IPS-18c (cell line): ENCODE results near the gene ACOT9.
A peak's percentile ranks its signal among the peaks of the same experiment; 100 is the strongest.

ENCODE experiments used
- H3K4me3 ChIP-seq: 2 replicates; pipeline ENCODE4 v1.7.0; 2013; ENCODE audit warnings: low read depth, mild to moderate bottlenecking, low read length, moderate library complexity; ENCODE audit not compliant: insufficient read depth
- H3K9me3 ChIP-seq: one replicate; pipeline ENCODE4 v1.6.1; 2013; ENCODE audit warnings: mild to moderate bottlenecking, low read length, moderate library complexity; ENCODE audit not compliant: control insufficient read depth, insufficient read depth

Gene ACOT9, protein sequence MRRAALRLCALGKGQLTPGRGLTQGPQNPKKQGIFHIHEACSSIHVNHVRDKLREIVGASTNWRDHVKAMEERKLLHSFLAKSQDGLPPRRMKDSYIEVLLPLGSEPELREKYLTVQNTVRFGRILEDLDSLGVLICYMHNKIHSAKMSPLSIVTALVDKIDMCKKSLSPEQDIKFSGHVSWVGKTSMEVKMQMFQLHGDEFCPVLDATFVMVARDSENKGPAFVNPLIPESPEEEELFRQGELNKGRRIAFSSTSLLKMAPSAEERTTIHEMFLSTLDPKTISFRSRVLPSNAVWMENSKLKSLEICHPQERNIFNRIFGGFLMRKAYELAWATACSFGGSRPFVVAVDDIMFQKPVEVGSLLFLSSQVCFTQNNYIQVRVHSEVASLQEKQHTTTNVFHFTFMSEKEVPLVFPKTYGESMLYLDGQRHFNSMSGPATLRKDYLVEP

DNA sequence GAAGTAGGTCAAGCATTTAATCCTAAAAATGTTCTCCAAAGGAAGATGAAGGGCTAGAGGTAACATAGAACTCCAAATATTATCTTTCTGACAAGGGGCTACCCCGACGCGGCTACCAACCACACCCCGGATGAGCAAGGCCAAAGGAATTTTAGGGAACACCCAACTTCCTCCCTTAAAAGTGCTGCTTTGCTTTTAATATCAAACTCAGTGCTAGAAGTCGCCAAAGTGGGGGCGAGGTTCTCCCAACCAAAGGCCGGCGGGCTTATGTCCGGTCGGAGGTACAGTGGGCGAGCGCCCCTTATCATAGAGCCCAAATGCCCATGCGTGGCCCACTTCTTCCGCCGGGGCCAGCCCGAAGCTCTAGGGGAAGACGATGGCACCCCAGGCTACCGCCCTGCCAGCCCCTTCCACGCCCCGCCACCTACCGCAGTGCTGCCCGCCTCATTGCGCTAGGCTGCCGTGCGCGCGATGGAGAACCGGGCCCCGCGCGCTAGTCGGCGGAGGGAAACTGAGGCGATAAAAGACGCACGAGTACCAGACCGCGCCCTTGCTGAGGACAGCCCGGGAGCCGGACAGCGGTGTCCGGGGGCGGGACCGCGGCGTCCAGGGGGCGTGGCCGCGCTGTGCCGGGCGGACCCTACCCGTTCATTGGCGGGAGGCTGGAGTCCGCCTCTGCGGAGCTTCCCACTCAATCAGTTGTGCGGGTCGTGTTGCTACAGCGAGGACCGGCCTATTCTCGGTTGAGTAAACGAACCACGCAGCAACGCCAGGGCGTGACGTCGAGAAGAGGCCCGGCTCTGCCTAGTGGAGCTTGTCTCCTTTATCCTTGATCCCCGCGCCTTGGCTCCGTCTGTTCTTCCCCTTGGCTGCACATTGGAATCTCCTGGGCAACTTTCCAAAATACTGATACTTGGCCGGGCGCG is at the start of gene ACOT9:
ACOT9 (minus strand) TSS at position 580 of the 926 bp plus-strand sequence; CDS start at position 448, 132 bp downstream.
- Histone ChIP-seq H3K4me3 (peak within 1 kb of the TSS; percentile 66), H3K9me3 (no peaks in the 10 kb centered on the region)

GRCh38 chrX:23790155-23790497 is 47.0 kb upstream of the ACOT9 start:
- Histone ChIP-seq H3K9me3 (no peaks in the 10 kb centered on the region), H3K4me3 (no peak overlapping the region)

DNA sequence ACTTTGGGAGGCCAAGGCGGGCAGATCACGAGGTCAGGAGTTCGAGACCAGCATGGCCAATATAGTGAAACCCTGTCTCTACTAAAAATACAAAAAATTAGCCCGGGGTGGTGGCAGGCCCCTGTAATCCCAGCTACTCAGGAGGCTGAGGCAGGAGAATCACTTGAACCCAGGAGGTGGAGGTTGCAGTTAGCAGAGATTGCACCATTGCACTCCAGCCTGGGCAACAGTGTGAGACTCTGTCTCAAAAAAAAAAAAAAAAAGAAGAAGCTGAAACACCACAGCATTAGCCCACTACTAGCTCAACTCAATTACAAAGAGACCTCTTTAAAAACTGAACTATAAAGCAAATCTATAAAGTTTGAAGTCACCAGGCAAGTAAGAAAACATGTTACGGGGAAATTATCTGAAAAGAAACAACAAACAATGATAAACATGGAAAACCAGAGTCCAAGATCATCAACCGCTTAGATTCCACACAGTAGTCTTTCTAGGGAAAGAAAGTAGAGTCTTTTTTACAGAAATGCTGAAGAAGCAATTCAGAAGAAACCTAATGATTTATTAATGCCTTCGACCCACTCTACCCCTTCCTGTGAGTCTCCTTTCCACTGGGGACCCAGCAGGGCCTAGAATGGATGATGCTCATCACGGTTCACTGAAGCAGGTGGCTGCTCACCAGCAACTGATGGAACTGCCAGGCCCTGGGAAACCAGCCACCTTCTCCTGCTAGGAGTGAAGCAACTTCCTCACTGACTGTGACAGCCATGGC is 46.5 kb upstream of the ACOT9 start:
- Histone ChIP-seq H3K4me3 (no peak overlapping the region), H3K9me3 (no peaks in the 10 kb centered on the region)

- H3K9me3 ChIP-seq: no peaks in the 10 kb centered on the region
- no peak overlapping the region for H3K4me3 ChIP-seq
Measured at GRCh38 chrX:23788946-23789345, 45.9 kb upstream of the ACOT9 start.

DNA sequence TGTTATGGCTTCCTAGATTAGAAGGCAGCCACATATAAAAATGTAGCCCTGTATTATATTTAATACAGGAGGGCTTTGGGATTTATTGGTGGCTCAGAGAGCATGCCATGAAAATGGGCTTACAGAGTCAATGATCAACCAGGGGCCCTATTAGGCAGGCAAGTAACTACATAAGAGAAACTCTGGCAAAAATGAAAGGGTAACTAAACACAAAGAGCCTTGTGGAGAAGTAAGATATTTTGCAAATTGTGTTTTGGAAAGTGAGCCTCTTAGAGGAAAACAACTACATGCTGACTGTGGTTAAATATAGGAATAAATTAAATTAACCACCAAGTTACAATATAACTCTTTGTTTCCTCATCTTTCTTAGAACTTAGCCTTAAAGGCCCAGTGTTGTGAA is 45.4 kb upstream of the ACOT9 start:
- H3K9me3 ChIP-seq: no peaks in the 10 kb centered on the region
- H3K4me3 ChIP-seq: no peak overlapping the region

- no peaks in the 10 kb centered on the region for H3K9me3 ChIP-seq
- no peak overlapping the region for H3K4me3 ChIP-seq
Measured at GRCh38 chrX:23787745-23788118, 44.7 kb upstream of the ACOT9 start.

- no peak overlapping the region for H3K4me3 ChIP-seq
- no peaks in the 10 kb centered on the region for H3K9me3 ChIP-seq
Measured at GRCh38 chrX:23786268-23786815, 43.3 kb upstream of the ACOT9 start.

- Histone ChIP-seq H3K4me3 (no peak overlapping the region), H3K9me3 (no peaks in the 10 kb centered on the region)
Measured at GRCh38 chrX:23785580-23785979, 42.5 kb upstream of the ACOT9 start.

DNA sequence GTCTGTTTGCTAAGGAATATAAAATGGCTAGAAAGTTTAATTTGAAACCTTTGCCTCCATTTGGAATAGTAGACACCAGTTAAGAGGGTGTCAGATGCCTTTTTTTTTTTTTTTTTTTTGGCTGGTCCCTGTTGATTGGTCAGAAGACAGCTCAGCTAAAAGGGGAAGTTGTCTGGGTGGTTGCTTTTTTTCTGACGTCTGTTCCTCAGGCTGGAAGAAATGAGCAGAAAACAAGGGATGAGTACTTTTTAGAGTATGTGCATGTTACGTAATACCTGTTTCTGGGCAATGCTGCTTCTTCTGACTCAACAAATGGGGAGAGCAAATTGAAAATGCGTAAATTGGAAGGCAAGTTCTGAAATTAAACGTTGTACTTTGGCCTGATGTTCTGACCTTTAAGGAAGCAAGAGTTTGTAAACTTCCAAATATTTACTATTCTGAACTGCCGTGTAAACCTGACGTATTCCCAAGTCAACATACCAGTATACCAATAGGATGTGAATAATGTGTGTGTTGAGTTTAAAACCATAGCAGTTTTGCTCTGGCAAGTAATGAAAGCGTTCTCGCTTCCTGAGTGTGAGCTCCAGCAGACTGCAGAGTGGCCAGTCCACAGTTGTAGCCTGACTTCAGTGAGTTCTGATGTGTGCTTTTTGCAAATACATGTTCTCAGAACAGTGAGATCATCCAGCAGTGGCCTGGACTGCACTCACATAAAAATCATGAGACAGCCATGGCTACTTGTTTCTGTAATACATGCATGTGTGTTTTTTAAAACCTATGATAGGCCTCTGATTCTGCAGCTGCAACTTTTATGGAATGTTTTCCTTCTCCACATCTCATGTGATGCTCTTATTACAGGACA is 41.6 kb upstream of the ACOT9 start:
- Histone ChIP-seq H3K4me3 (no peak overlapping the region; the same call in 1 of the 2 replicates), H3K9me3 (no peaks in the 10 kb centered on the region)

DNA sequence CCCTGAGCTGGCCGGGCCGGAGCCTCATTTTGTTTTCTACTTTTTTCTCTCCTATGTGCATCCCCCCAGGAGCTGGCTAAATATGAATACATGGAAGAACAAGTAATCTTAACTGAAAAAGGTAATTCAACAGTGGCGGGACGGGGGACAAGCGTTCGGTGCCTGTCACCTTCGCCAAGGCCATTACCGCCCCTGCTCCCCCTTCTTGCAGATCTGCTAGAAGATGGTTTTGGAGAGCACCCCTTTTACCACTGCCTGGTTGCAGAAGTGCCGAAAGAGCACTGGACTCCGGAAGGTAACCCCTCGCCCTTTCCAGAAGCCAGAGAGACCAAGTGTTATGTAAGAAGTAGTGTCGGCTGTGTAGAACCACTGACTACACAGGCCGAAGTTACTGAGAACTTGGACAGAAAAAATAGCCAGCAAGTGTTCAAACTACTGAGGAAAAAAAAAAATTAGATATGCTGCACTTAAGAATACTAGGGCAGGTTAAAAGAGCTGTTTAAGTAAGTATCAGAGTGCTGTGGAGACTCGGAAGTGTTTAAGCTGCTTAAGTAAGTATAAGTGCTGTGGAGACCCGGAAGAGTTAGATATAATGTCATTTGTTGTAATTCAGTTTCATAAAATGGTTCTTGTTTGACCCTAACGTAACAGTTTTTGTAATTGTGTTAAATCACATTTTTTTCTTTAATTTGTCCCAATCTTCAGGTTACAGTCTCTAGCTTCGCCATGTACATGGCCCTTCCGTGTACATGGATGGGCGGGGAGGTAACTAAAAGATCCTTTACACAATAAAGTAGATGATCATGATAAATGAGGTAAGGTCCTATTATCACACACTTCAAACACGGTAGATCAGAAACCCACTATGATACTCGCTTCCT is 40.8 kb upstream of the ACOT9 start:
- no peaks in the 10 kb centered on the region for H3K9me3 ChIP-seq
- H3K4me3 ChIP-seq: peak overlapping the region; percentile 89

DNA sequence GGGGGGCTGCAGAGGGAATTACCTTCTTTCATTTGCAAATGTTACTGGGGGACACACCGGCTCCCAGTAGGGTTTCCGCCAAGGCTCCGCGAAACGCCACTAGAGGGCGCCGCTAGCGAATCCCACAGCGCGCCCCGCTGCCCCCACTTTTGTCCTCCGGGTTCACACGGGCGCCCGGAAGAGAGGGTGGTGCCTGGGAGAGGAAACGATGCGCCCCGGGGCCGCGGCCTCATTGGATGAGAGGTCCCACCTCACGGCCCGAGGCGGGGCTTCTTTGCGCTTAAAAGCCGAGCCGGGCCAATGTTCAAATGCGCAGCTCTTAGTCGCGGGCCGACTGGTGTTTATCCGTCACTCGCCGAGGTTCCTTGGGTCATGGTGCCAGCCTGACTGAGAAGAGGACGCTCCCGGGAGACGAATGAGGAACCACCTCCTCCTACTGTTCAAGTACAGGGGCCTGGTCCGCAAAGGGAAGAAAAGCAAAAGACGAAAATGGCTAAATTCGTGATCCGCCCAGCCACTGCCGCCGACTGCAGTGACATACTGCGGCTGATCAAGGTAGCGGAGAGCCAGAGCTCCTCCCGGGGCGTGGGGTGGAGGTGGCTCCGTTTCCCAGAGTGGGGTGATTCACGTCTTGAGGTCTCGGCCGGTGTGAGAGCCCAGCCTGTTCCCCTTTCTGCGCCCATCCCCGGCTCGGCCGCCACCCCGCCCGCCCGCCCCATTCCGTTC is 40.0 kb upstream of the ACOT9 start, which contains the start of gene SAT1:
SAT1 (plus strand) TSS at position 311 of the 726 bp plus-strand sequence; CDS start at position 490, 179 bp downstream.
- peak within 1 kb of the TSS; percentile 89 for H3K4me3 ChIP-seq
- H3K9me3 ChIP-seq: no peaks in the 10 kb centered on the region

GRCh38 chrX:23782455-23782854 is 39.4 kb upstream of the ACOT9 start:
- Histone ChIP-seq H3K9me3 (no peaks in the 10 kb centered on the region), H3K4me3 (no peak overlapping the region)

- Histone ChIP-seq H3K9me3 (no peaks in the 10 kb centered on the region), H3K4me3 (no peak overlapping the region)
Measured at GRCh38 chrX:23779025-23779424, 35.9 kb upstream of the ACOT9 start.

- Histone ChIP-seq H3K9me3 (no peaks in the 10 kb centered on the region), H3K4me3 (no peak overlapping the region)
Measured at GRCh38 chrX:23776363-23776762, 33.3 kb upstream of the ACOT9 start.
